ENCODE measurements around the gene NCAPG2. TPM values are rescaled to one million over a fixed set of nuclear protein-coding genes. Genes with fewer than 3 reads are reported as not detected.

The NCAPG2 gene
- total RNA-seq, 2 donors from 2014 or later: 129 to 134 TPM

GRCh38 chr7:158742065-158742821, 37.6 kb upstream of the NCAPG2 start:
- H3K27me3 Mint-ChIP-seq (ENCODE audit: low read depth): no peaks in the 10 kb centered on the region

GRCh38 chr7:158741294-158741666, 36.7 kb upstream of the NCAPG2 start:
- no peaks in the 10 kb centered on the region for H3K27me3 Mint-ChIP-seq (ENCODE audit: low read depth)
- H3K27ac Mint-ChIP-seq: no peak overlapping the region
- DNase-seq: no peak
- no peaks in the 10 kb centered on the region for H3K9me3 Mint-ChIP-seq
- no peak overlapping the region for H3K4me3 Mint-ChIP-seq
- peaks cover 14% of the 10 kb centered on the region for H3K4me1 Mint-ChIP-seq (ENCODE audit: low read depth)
- ATAC-seq (replicated peaks in 1 of 2): no peak
- peaks cover 0 to 15% of the 10 kb centered on the region in 2 donors for H3K36me3 Mint-ChIP-seq (ENCODE audit: insufficient read depth in 2 of 2)

More at GRCh38 chr7:158742065-158742821, 37.6 kb upstream of the NCAPG2 start:
- H3K4me3 Mint-ChIP-seq: no peak overlapping the region
- ATAC-seq (replicated peaks in 1 of 2): no peak
- no peaks in the 10 kb centered on the region for H3K9me3 Mint-ChIP-seq
- peaks cover 0 to 16% of the 10 kb centered on the region in 2 donors for H3K36me3 Mint-ChIP-seq (ENCODE audit: insufficient read depth in 2 of 2)
- DNase-seq: no peak
- peaks cover 14% of the 10 kb centered on the region for H3K4me1 Mint-ChIP-seq (ENCODE audit: low read depth)
- no peak overlapping the region for H3K27ac Mint-ChIP-seq

- H3K27ac Mint-ChIP-seq: no peak overlapping the region
- peaks cover 0 to 15% of the 10 kb centered on the region in 2 donors for H3K36me3 Mint-ChIP-seq (ENCODE audit: insufficient read depth in 2 of 2)
- no peak overlapping the region for H3K4me3 Mint-ChIP-seq
- no peak for ATAC-seq (replicated peaks in 1 of 2)
- peaks cover 14% of the 10 kb centered on the region for H3K4me1 Mint-ChIP-seq (ENCODE audit: low read depth)
- no peaks in the 10 kb centered on the region for H3K27me3 Mint-ChIP-seq (ENCODE audit: low read depth)
- no peak for DNase-seq
- no peaks in the 10 kb centered on the region for H3K9me3 Mint-ChIP-seq
These were observed 36.2 kb upstream of the NCAPG2 start for GRCh38 chr7:158740657-158741293.

- Mint-ChIP-seq H3K9me3 (no peaks in the 10 kb centered on the region), H3K27ac (no peak overlapping the region), H3K36me3 (ENCODE audit: insufficient read depth in 2 of 2) (peaks cover 0 to 11% of the 10 kb centered on the region in 2 donors), H3K4me3 (no peak overlapping the region), H3K27me3 (ENCODE audit: low read depth) (no peaks in the 10 kb centered on the region), H3K4me1 (ENCODE audit: low read depth) (peaks cover 14% of the 10 kb centered on the region)
- ATAC-seq (replicated peaks in 1 of 2): peak in 1 of 2 donors; percentile 21
- DNase-seq: no peak
These were observed 35.5 kb upstream of the NCAPG2 start for GRCh38 chr7:158740013-158740656.

GRCh38 chr7:158738841-158739240, 34.2 kb upstream of the NCAPG2 start:
- Mint-ChIP-seq H3K36me3 (ENCODE audit: insufficient read depth in 2 of 2) (peaks cover 1 to 15% of the 10 kb centered on the region in 2 donors), H3K9me3 (no peaks in the 10 kb centered on the region), H3K4me1 (ENCODE audit: low read depth) (peaks cover 14% of the 10 kb centered on the region), H3K27me3 (ENCODE audit: low read depth) (no peaks in the 10 kb centered on the region), H3K4me3 (no peak overlapping the region), H3K27ac (no peak overlapping the region)
- ATAC-seq (replicated peaks in 1 of 2): no peak
- DNase-seq: no peak

- H3K27me3 Mint-ChIP-seq (ENCODE audit: low read depth): no peaks in the 10 kb centered on the region
- no peaks in the 10 kb centered on the region for H3K9me3 Mint-ChIP-seq
- no peak overlapping the region for H3K27ac Mint-ChIP-seq
- DNase-seq (no peak), ATAC-seq (replicated peaks in 1 of 2) (no peak)
- peaks cover 14% of the 10 kb centered on the region for H3K4me1 Mint-ChIP-seq (ENCODE audit: low read depth)
- H3K36me3 Mint-ChIP-seq (ENCODE audit: insufficient read depth in 2 of 2): peaks cover 1 to 16% of the 10 kb centered on the region in 2 donors
- no peak overlapping the region for H3K4me3 Mint-ChIP-seq
These were observed 32.6 kb upstream of the NCAPG2 start for GRCh38 chr7:158737064-158737695.

GRCh38 chr7:158735935-158736334, 31.3 kb upstream of the NCAPG2 start:
- no peaks in the 10 kb centered on the region for H3K27me3 Mint-ChIP-seq (ENCODE audit: low read depth)
- peaks cover 10% of the 10 kb centered on the region for H3K4me1 Mint-ChIP-seq (ENCODE audit: low read depth)
- ATAC-seq (replicated peaks in 1 of 2) (no peak), DNase-seq (no peak)
- H3K36me3 Mint-ChIP-seq (ENCODE audit: insufficient read depth in 2 of 2): peaks cover 1 to 16% of the 10 kb centered on the region in 2 donors
- no peaks in the 10 kb centered on the region for H3K9me3 Mint-ChIP-seq
- H3K4me3 Mint-ChIP-seq: no peak overlapping the region
- no peak overlapping the region for H3K27ac Mint-ChIP-seq

- Mint-ChIP-seq H3K36me3 (ENCODE audit: insufficient read depth in 2 of 2) (peaks cover 4 to 17% of the 10 kb centered on the region in 2 donors), H3K9me3 (no peaks in the 10 kb centered on the region), H3K27me3 (ENCODE audit: low read depth) (no peaks in the 10 kb centered on the region), H3K4me3 (no peak overlapping the region), H3K4me1 (ENCODE audit: low read depth) (peaks cover 3% of the 10 kb centered on the region), H3K27ac (peak overlapping the region; percentile 4)
- ATAC-seq (replicated peaks in 1 of 2): no peak
- DNase-seq: no peak
These were observed 30.3 kb upstream of the NCAPG2 start for GRCh38 chr7:158734861-158735260.

- H3K4me3 Mint-ChIP-seq: no peak overlapping the region
- H3K27ac Mint-ChIP-seq: no peak overlapping the region
- H3K36me3 Mint-ChIP-seq (ENCODE audit: insufficient read depth in 2 of 2): peaks cover 6 to 19% of the 10 kb centered on the region in 2 donors
- H3K4me1 Mint-ChIP-seq (ENCODE audit: low read depth): peaks cover 5% of the 10 kb centered on the region
- no peak for ATAC-seq (replicated peaks in 1 of 2)
- no peaks in the 10 kb centered on the region for H3K27me3 Mint-ChIP-seq (ENCODE audit: low read depth)
- no peaks in the 10 kb centered on the region for H3K9me3 Mint-ChIP-seq
- DNase-seq: no peak
These were observed 29.3 kb upstream of the NCAPG2 start for GRCh38 chr7:158733775-158734494.

GRCh38 chr7:158733220-158733519, 28.6 kb upstream of the NCAPG2 start:
- Mint-ChIP-seq H3K4me1 (ENCODE audit: low read depth) (peaks cover 5% of the 10 kb centered on the region), H3K9me3 (no peaks in the 10 kb centered on the region), H3K27ac (no peak overlapping the region), H3K27me3 (ENCODE audit: low read depth) (no peaks in the 10 kb centered on the region), H3K4me3 (no peak overlapping the region), H3K36me3 (ENCODE audit: insufficient read depth in 2 of 2) (peaks cover 6 to 19% of the 10 kb centered on the region in 2 donors)
- DNase-seq (no peak), ATAC-seq (replicated peaks in 1 of 2) (no peak)

GRCh38 chr7:158732494-158733219, 28.1 kb upstream of the NCAPG2 start:
- H3K36me3 Mint-ChIP-seq (ENCODE audit: insufficient read depth in 2 of 2): peaks cover 6 to 19% of the 10 kb centered on the region in 2 donors
- no peaks in the 10 kb centered on the region for H3K27me3 Mint-ChIP-seq (ENCODE audit: low read depth)
- H3K4me1 Mint-ChIP-seq (ENCODE audit: low read depth): peaks cover 5% of the 10 kb centered on the region
- ATAC-seq (replicated peaks in 1 of 2) (no peak), DNase-seq (no peak)
- no peaks in the 10 kb centered on the region for H3K9me3 Mint-ChIP-seq
- H3K4me3 Mint-ChIP-seq: no peak overlapping the region
- no peak overlapping the region for H3K27ac Mint-ChIP-seq

- Mint-ChIP-seq H3K36me3 (ENCODE audit: insufficient read depth in 2 of 2) (peaks cover 6 to 19% of the 10 kb centered on the region in 2 donors), H3K27me3 (ENCODE audit: low read depth) (no peaks in the 10 kb centered on the region), H3K4me3 (no peak overlapping the region), H3K4me1 (ENCODE audit: low read depth) (peaks cover 5% of the 10 kb centered on the region), H3K27ac (no peak overlapping the region), H3K9me3 (no peaks in the 10 kb centered on the region)
- ATAC-seq (replicated peaks in 1 of 2): no peak
- no peak for DNase-seq
These were observed 27.2 kb upstream of the NCAPG2 start for GRCh38 chr7:158731761-158732160.
